Measurements from ENCODE around the gene ARMC5. TPM values are rescaled to one million over a fixed set of nuclear protein-coding genes. Genes with fewer than 3 reads are reported as not detected.
"Not testable (repeated sequence)": the region's sequence is repeated elsewhere in the genome, so short reads cannot be mapped to it uniquely, and the experiment has no call there.

ARMC5 gene
- total RNA-seq, 1 donor from 2014 or later: 10.0 TPM

DNA sequence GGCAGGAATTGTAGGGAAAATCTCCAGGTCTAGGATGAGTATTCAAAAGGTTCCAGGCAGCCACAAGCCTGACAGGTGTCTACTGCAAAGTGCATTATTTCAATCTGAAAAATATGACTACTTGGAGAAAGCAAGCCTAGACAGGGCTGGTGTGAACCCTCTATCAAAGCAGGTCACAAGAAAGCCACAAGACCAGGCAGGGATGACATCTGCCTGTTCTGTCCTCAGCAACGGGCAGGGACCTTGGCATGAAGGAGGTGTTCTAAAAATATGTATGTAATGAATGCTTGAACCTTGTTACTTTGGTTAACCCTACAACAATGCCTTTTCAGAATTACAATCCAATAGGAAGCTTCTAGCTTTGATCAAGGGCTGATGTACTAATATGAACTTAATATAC is 30.0 kb upstream of the ARMC5 start:
- DNase-seq (ENCODE audit: low spot score): no peak
- intact Hi-C loops (cut with DNase I): no loop called here
- no peak for ATAC-seq

DNA sequence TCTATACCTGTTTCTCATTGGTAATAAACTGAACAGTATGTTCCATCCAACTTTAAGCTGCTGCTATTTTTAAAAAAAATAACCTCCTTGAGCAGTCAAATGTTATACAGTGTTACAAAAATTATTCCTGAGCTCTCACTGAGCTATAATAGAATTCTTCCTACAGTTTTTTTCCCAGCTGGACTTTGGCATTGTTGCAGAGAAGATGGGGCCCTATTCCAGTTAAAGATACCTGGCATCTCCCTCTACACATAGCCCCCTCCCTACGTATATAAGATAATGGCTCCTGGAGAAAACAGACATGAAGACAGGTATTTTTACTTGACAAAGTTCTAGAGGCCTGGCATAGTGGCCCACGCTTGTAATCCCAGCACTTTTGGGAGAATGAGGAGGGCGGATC is 29.5 kb upstream of the ARMC5 start:
- intact Hi-C loops (cut with DNase I): no loop called here
- DNase-seq (ENCODE audit: low spot score) (no peak), ATAC-seq (no peak)

DNA sequence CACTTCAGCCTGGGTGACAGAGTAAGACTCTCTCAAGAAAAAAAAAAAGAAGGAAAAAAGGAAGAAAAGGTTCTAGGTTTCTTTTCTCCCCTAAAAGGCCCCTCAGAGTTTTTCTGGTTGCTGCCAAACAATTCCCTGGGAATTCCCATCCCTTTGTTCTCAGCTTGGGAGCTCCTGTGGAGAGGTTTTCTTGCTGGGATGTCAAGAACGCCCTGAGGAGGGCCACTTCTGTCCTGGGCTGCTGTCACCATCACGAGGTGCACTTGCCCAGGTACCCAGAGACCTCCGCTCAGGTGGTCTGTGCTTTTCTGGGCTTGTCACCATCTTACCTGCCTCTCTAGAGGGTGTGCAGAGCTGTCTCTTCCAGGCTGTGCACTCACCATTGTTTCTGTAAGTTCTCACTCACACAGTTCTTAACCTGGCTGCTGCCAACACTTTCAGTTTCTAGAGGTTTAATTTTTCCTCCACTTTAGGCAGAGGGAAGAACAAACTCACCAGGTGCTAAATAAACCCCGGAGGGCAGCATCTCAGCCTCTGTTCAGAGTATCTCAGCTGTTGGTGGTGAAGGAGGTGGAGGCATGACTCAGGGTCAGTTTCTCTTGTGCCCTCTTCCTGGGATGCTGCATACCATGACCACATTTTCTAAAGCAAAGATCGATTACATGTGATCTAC is 28.8 kb upstream of the ARMC5 start:
- intact Hi-C loops (cut with DNase I): no loop called here
- ATAC-seq (no peak), DNase-seq (ENCODE audit: low spot score) (no peak)

DNA sequence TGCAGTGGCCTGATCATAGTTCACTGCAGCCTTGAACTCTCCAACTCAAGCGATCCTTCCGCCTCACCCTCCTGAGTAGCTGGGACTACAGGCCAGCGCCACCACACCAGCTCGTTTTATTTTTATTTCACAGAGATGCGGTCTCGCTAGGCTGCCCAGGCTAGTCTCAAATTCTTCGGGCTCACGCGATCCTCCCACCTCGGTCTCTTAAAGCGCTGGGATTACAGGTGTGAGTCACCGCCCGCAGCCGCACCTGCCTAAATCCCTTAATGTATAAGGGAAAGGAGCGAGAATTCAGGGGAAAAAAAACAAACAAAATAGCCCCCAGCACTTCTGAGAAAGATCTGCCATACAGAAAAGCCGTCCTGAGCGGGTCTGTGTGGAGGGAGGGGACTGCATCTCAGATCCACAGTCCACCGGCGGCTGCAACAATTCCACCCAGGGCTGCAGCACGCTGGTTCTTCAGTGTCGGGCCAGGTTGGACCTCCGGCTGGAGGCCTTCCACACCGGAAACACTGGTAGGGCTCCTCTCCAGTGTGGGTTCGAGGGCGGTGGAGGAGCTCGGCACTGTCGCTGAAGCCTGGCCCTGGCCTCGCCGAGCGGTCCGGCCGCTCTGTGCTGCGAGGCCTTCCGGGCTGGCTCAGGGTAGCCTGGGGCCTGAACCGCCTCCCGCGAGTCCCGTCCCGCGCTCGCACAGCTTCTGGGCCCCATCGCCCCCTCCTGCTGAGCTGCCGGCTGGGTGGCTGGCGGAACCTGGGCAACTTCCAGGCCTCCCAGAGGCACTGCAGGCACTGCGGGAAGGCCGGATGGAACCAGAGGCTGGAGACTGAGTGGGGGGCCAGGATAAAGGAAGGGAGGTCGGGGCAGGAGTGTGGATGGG is 23.7 kb upstream of the ARMC5 start:
- intact Hi-C loops (cut with DNase I): no loop called here
- ATAC-seq (no peak), DNase-seq (ENCODE audit: low spot score) (no peak)

DNA sequence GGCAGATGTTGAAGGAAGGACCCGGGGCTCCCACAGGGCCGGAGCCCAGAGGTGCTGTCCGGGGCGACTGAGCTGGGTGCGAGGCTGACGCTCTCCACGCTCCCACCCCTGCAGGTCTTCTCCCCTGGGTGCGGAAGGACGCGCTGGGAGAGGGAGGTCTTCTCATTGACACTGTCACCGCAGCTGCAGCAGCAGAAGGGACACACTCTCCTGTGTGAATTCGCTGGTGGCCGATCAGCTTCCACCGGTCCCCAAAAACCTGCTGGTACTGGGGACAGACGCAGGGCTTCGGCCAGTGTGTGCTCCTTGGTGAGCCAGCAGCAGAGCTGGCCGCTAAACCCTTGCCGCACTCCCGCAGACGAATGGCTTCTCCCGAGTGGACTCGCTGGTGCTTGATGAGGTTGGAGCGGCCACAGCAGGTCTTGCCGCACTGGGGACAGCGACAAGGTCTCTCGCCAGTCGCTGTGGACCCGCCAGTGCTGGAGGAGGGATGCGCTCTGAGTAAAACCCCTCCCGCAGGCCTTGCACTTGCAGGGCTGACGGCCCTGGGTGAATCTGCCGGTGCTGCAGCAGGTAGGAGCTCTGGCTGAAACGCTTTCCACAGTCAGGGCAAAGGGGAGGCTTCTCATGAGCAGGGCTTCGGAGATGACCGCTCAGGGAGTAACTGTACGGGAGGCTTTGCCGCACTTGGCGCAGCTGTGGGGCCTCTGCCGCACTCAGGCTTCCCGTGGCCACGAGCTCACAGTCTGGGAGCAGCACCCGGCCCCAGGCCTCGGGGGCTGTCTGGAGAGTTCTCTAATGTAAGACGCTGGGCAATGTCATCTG is 22.9 kb upstream of the ARMC5 start:
- no peak for DNase-seq (ENCODE audit: low spot score)
- no peak for ATAC-seq

DNA sequence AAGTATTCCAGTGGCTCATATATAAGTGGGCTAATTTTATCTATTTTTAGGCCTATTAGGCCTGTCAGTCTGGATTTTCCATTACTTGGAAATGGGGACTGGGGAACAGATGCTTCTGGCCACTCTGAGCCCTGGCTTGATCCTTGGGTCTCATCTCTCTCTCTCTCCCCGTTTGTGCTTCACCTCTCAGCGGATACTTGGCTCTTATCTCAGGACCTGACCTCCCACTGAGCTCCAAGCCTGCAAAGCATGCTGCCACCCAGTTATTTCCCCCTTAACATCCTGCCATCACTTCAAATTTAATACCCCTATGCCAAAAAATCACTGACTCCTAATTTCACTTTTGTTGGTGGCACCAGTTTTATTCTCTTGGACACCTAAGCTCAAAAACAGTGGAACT is 20.9 kb upstream of the ARMC5 start:
- intact Hi-C loops (cut with DNase I): no loop called here
- ATAC-seq (no peak), DNase-seq (ENCODE audit: low spot score) (no peak)

More for the DNA sequence above, 22.9 kb upstream of the ARMC5 start:
- intact Hi-C loops (cut with DNase I): no loop called here

DNA sequence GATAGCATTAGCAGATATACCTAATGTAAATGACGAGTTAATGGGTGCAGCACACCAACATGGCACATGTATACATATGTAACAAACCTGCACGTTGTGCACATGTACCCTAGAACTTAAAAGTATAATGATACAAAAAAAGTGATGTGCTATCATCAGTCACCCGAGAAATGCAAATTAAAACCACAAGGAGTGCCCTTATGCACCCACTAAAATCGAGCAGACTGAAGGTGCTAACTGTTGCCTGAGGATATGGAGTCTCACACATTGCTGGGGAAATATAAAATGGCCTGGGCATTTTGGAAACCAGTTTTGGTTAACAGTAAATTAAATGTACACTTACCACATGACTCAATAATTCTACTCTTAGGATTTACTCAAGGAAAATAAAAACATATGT is 20.3 kb upstream of the ARMC5 start:
- intact Hi-C loops (cut with DNase I): not testable (repeated sequence)

GRCh38 chr16:31439519-31439918 is 19.8 kb upstream of the ARMC5 start:
- DNase-seq (ENCODE audit: low spot score) (no peak), ATAC-seq (no peak)
- intact Hi-C loops (cut with DNase I): no loop called here

More for the DNA sequence above, 20.3 kb upstream of the ARMC5 start:
- not testable (repeated sequence) for DNase-seq (ENCODE audit: low spot score); ATAC-seq

GRCh38 chr16:31440516-31441184 is 18.7 kb upstream of the ARMC5 start:
- DNase-seq (ENCODE audit: low spot score): no peak
- no peak for ATAC-seq
- intact Hi-C loops (cut with DNase I): loop anchor here (10.0 kb wide), 1 partner anchor 456 kb away; the partner anchor contains the start of gene HSD3B7

GRCh38 chr16:31441956-31442355 is 17.3 kb upstream of the ARMC5 start:
- intact Hi-C loops (cut with DNase I): loop anchor here (10.0 kb wide), 1 partner anchor 457 kb away; the partner anchor contains the start of gene HSD3B7
- DNase-seq (ENCODE audit: low spot score) (no peak), ATAC-seq (no peak)

DNA sequence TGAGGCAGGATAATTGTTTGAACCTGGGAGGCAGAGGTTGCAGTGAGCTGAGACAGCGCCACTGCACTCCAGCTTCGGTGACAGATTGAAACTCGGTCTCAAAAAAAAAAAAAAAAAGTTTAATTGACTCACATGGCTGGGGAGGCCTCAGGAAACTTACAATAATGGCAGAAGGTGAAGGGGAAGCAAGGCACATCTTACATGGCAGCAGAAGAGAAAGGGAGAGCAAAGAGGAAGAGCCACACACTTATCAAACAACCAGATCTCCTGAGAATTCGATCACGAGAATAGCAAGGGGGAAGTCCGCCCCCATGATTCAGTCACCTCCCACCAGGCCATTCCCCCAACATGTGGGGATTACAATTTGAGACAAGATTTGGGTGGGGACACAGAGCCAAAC is 13.4 kb upstream of the ARMC5 start:
- intact Hi-C loops (cut with DNase I): loop anchor here (10.0 kb wide), 1 partner anchor 461 kb away; the partner anchor contains the start of gene HSD3B7
- not testable (repeated sequence) for DNase-seq (ENCODE audit: low spot score); ATAC-seq

DNA sequence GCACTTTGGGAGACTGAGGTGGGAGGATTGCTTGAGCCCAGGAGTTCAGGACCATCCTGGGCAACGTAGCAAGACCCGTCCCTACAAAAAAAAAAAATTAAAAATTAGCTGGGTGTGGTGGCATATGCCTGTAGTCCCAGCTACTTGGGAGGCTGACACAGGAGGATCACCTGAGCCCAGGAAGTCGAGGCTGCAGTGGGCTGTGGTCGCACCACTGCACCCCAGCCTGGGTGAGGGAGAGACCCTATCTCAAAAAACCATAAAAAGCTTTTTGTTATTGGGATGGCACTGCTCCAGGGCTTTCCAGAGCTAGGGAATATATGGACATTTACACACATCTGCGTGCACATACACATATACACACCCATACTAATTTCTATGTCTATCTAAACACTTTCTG is 8.1 kb upstream of the ARMC5 start:
- ATAC-seq (no peak), DNase-seq (ENCODE audit: low spot score) (no peak)
- intact Hi-C loops (cut with DNase I): no loop called here

- no peak for DNase-seq (ENCODE audit: low spot score)
- intact Hi-C loops (cut with DNase I): no loop called here
- peak; percentile 72 for ATAC-seq
Measured at GRCh38 chr16:31451681-31452351, 7.5 kb upstream of the ARMC5 start.

- peak; percentile 81 for ATAC-seq
Measured at GRCh38 chr16:31452631-31453106, 6.6 kb upstream of the ARMC5 start.

DNA sequence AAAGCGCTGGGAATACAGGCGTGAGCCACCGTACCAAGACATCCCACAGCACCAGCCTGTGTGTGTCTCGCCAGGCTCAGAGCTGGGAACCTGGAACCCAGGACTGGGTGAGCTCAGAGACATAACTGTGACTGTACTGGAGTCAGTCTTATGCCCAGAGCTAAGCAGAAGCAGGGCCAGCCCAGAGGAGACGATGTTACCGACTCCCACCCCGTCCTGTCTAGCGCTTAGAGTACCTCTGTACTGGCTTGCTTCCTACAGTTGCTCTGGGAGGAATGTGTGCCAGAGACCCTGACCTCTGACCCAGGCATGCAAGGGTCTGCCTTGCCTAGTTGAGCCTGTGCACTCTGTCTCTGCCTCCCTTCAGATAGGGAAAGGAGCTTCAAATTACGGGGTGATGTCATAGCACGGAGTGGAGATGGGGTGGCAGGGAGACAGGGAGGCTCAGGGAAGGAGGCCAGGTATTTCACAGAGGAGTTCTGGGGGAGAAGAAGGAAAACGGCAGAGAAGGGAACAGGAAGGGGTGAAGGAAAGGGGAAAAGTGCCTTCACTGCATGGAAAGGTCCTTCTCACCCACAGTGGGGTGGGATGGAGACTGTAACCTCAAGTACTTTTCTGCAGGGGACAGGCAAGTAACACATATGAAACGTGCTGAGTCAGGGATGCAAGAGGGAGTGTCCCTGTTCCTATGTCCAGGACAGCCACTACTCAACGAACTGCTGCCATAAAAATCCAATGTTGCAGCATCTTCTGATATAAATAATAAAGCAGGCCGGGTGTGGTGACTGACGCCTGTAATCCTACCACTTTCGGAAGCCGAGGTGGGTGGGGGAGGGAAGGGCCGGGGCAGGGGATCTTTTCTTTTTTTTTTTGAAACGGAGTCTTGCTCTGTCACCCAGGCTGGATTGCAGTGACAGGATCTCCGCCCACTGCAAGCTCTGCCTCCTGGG is 5.8 kb upstream of the ARMC5 start:
- intact Hi-C loops (cut with DNase I): no loop called here
- ATAC-seq (peak; percentile 25), DNase-seq (ENCODE audit: low spot score) (peak; percentile 60)

More at GRCh38 chr16:31452631-31453106, 6.6 kb upstream of the ARMC5 start:
- no peak for DNase-seq (ENCODE audit: low spot score)
- intact Hi-C loops (cut with DNase I): no loop called here

GRCh38 chr16:31455601-31456314 is 3.5 kb upstream of the ARMC5 start:
- intact Hi-C loops (cut with DNase I): no loop called here
- DNase-seq (ENCODE audit: low spot score): peak; percentile 60
- ATAC-seq: no peak
